Naive thymus-derived CD4-positive, alpha-beta T cell (primary cell): ENCODE measurements around the gene KCNJ2. TPM values are rescaled to one million over a fixed set of nuclear protein-coding genes. Genes with fewer than 3 reads are reported as not detected.
A peak's percentile ranks its signal among the peaks of the same experiment; 100 is the strongest.

ENCODE experiments used
- ATAC-seq: fragments of 150-1000 bp; cut with Tn5 transposase; 2 replicates; pipeline ENCODE4 v1.10.0; 2021; ENCODE audit warnings: mild to moderate bottlenecking, moderate library complexity
- CTCF ChIA-PET: fragments of 350-600 bp; sonication (Branson Sonifier 250); formaldehyde crosslinking; loops from one replicate; lab custom pipeline; 2021; ENCODE audit warnings: antibody characterized with exemption; lab: Charles Lee
- POLR2A ChIA-PET: fragments of 350-600 bp; sonication (Branson Sonifier 250); formaldehyde crosslinking; loops from one replicate; lab custom pipeline; 2021; ENCODE audit warnings: antibody characterized with exemption, inconsistent platforms; lab: Charles Lee
- DNase-seq, 9 donors: peaks; one replicate each; pipeline versions ENCODE4 v3.0.0 to v3.0.0-alpha.2; 2020 to 2022; ENCODE audit warnings: mixed read lengths in 1 of 9
- H3K27ac ChIP-seq: one replicate; pipeline ENCODE4 v1.7.0; 2013; ENCODE audit warnings: mild to moderate bottlenecking, low read depth, low read length, moderate library complexity
- H3K27me3 ChIP-seq, 2 donors: one replicate each; pipeline ENCODE4 v1.7.0; 2013; ENCODE audit warnings: low read length in 2 of 2, mild to moderate bottlenecking in 2 of 2, moderate library complexity in 2 of 2; ENCODE audit not compliant: control insufficient read depth in 2 of 2, insufficient read depth in 2 of 2
- H3K36me3 ChIP-seq, 3 experiments: 1 replicate in 2 of 3; 2 replicates in 1 of 3; pipeline ENCODE4 v1.7.0; 2013; ENCODE audit warnings: low read length in 3 of 3, mild to moderate bottlenecking in 3 of 3, moderate library complexity in 1 of 3; ENCODE audit not compliant: insufficient read depth in 3 of 3, control insufficient read depth in 2 of 3
- H3K4me1 ChIP-seq, 2 donors: one replicate each; pipeline ENCODE4 v1.7.0; 2013; ENCODE audit warnings: low read length in 2 of 2, mild to moderate bottlenecking in 2 of 2, moderate library complexity in 1 of 2; ENCODE audit not compliant: control insufficient read depth in 2 of 2, insufficient read depth in 2 of 2
- H3K4me3 ChIP-seq: 2 replicates; pipeline ENCODE4 v1.7.0; 2013; ENCODE audit warnings: mild to moderate bottlenecking, low read length
- H3K9me3 ChIP-seq, 3 experiments: 1 replicate in 2 of 3; 2 replicates in 1 of 3; pipeline ENCODE4 v1.7.0; 2013; ENCODE audit warnings: low read length in 3 of 3; ENCODE audit not compliant: control insufficient read depth in 2 of 3
- H3K27ac Mint-ChIP-seq, 9 donors: one replicate each; pipeline ENCODE4 v1.8.0; 2020 to 2022; ENCODE audit warnings: mixed read lengths in 9 of 9, mild to moderate bottlenecking in 8 of 9, moderate library complexity in 5 of 9, inconsistent platforms in 2 of 9
- H3K27me3 Mint-ChIP-seq, 5 donors: one replicate each; pipeline ENCODE4 v1.8.0; 2021 to 2022; ENCODE audit warnings: mixed read lengths in 5 of 5, mild to moderate bottlenecking in 1 of 5
- H3K36me3 Mint-ChIP-seq, 5 donors: one replicate each; pipeline ENCODE4 v1.8.0; 2020 to 2022; ENCODE audit warnings: mixed read lengths in 5 of 5, mild to moderate bottlenecking in 3 of 5, inconsistent platforms in 1 of 5
- H3K4me1 Mint-ChIP-seq, 7 donors: one replicate each; pipeline ENCODE4 v1.8.0; 2020 to 2022; ENCODE audit warnings: mixed read lengths in 7 of 7, mild to moderate bottlenecking in 3 of 7, inconsistent platforms in 1 of 7
- H3K4me3 Mint-ChIP-seq, 10 donors: one replicate each; pipeline ENCODE4 v1.8.0; 2020 to 2022; ENCODE audit warnings: mild to moderate bottlenecking in 10 of 10, mixed read lengths in 10 of 10, moderate library complexity in 6 of 10, inconsistent platforms in 2 of 10
- H3K9me3 Mint-ChIP-seq, 11 donors: one replicate each; pipeline ENCODE4 v1.8.0; 2020 to 2022; ENCODE audit warnings: mixed read lengths in 11 of 11, mild to moderate bottlenecking in 4 of 11, inconsistent platforms in 1 of 11, moderate library complexity in 1 of 11
- intact Hi-C, 2 donors: fragments of 100-400 bp; cut with micrococcal nuclease; formaldehyde crosslinking; loops; one replicate each; pipeline ENCODE4 v1.15.1; 2023
- polyA plus RNA-seq, 2 donors: library from polyadenylated mRNA; unstranded; fragments of 300-500 nt; fragmentation: Illumina TruSeq; gene quantifications; one replicate each; pipeline ENCODE4 v1.2.3, GENCODE V29; 2021
- total RNA-seq, 6 experiments: library from RNA in 5 of 6; stranded (reverse) in 5 of 6; gene quantifications; 1 replicate in 5 of 6; 2 replicates in 1 of 6; pipeline ENCODE4 v1.2.3 and lab custom pipeline; 2021 to 2026

Gene KCNJ2
- total and polyA plus RNA-seq, 7 experiments from 2014 or later = 0.05 to 1.5 (median 0.21) TPM; not detected in 3

- peak overlapping the region; percentile 55 to 84 (median 74) for H3K4me3 Mint-ChIP-seq
- ATAC-seq = peak; percentile 21
- ChIA-PET POLR2A (no interaction called here), CTCF (no interaction called here)
- H3K27me3 Mint-ChIP-seq = peaks cover 63 to 75% (median 69%) of the 10 kb centered on the region in 5 donors
- intact Hi-C loops = no loop called here
- peaks cover 0 to 3% (median 0%) of the 10 kb centered on the region in 11 donors for H3K9me3 Mint-ChIP-seq
- Histone ChIP-seq H3K4me3 (no peak overlapping the region), H3K4me1 (no peaks in the 10 kb centered on the region), H3K27ac (no peak overlapping the region), H3K9me3 (no peaks in the 10 kb centered on the region), H3K27me3 (peaks cover 3 to 6% of the 10 kb centered on the region in 2 donors), H3K36me3 (no peaks in the 10 kb centered on the region)
- peak in 1 of 9 donors; percentile 21 for DNase-seq
- no peaks in the 10 kb centered on the region for H3K36me3 Mint-ChIP-seq
- H3K4me1 Mint-ChIP-seq = peaks cover 5 to 24% (median 17%) of the 10 kb centered on the region in 7 donors
- no peak overlapping the region for H3K27ac Mint-ChIP-seq
These were observed 1.0 kb upstream of the KCNJ2 start for GRCh38 chr17:70168044-70168976.

- no peaks in the 10 kb centered on the region for H3K4me1 ChIP-seq
- intact Hi-C loops = no loop called here
- DNase-seq = no peak
These were observed 621 bp downstream of the KCNJ2 start for GRCh38 chr17:70169709-70170597.

GRCh38 chr17:70171159-70171558 is 1.8 kb downstream of the KCNJ2 start:
- intact Hi-C loops = no loop called here
- Mint-ChIP-seq H3K36me3 (no peaks in the 10 kb centered on the region), H3K4me3 (no peak overlapping the region), H3K4me1 (peaks cover 5 to 24% (median 17%) of the 10 kb centered on the region in 7 donors), H3K27ac (no peak overlapping the region), H3K27me3 (peaks cover 58 to 68% (median 63%) of the 10 kb centered on the region in 5 donors), H3K9me3 (peaks cover 0 to 2% (median 0%) of the 10 kb centered on the region in 11 donors)
- no peaks in the 10 kb centered on the region for H3K36me3 ChIP-seq
- H3K4me1 ChIP-seq = no peaks in the 10 kb centered on the region
- DNase-seq = no peak
- ATAC-seq = no peak
- ChIA-PET CTCF (interaction anchor here (0.6 kb wide), 1 partner anchor 9 kb away, joined by 3 read pairs; no protein-coding TSS in a partner anchor), POLR2A (no interaction called here)
- peaks cover 3 to 6% of the 10 kb centered on the region in 2 donors for H3K27me3 ChIP-seq
- H3K27ac ChIP-seq = no peak overlapping the region
- H3K9me3 ChIP-seq = no peaks in the 10 kb centered on the region
- no peak overlapping the region for H3K4me3 ChIP-seq

More at GRCh38 chr17:70169709-70170597, 621 bp downstream of the KCNJ2 start:
- Histone ChIP-seq H3K27me3 (peaks cover 3 to 6% of the 10 kb centered on the region in 2 donors), H3K4me3 (peak overlapping the region; percentile 7), H3K36me3 (no peaks in the 10 kb centered on the region), H3K9me3 (no peaks in the 10 kb centered on the region), H3K27ac (no peak overlapping the region)
- POLR2A ChIA-PET = no interaction called here
- Mint-ChIP-seq H3K36me3 (no peaks in the 10 kb centered on the region), H3K27me3 (peaks cover 64 to 72% (median 67%) of the 10 kb centered on the region in 5 donors), H3K4me3 (peak overlapping the region; percentile 38 to 84 (median 67)), H3K27ac (no peak overlapping the region), H3K9me3 (peaks cover 0 to 2% (median 0%) of the 10 kb centered on the region in 11 donors), H3K4me1 (peaks cover 5 to 24% (median 17%) of the 10 kb centered on the region in 7 donors)
- peak; percentile 3 for ATAC-seq
- CTCF ChIA-PET = no interaction called here

GRCh38 chr17:70172449-70172848 is 3.1 kb downstream of the KCNJ2 start:
- ATAC-seq (no peak), DNase-seq (no peak)
- no peak overlapping the region for H3K27ac Mint-ChIP-seq
- Histone ChIP-seq H3K9me3 (no peaks in the 10 kb centered on the region), H3K4me1 (no peaks in the 10 kb centered on the region), H3K36me3 (no peaks in the 10 kb centered on the region), H3K27ac (no peak overlapping the region), H3K27me3 (peaks cover 3 to 6% of the 10 kb centered on the region in 2 donors), H3K4me3 (no peak overlapping the region)
- no peak overlapping the region for H3K4me3 Mint-ChIP-seq
- H3K36me3 Mint-ChIP-seq = no peaks in the 10 kb centered on the region
- ChIA-PET POLR2A (no interaction called here), CTCF (no interaction called here)
- peaks cover 48 to 58% (median 53%) of the 10 kb centered on the region in 5 donors for H3K27me3 Mint-ChIP-seq
- peaks cover 5 to 24% (median 17%) of the 10 kb centered on the region in 7 donors for H3K4me1 Mint-ChIP-seq
- intact Hi-C loops = no loop called here
- peaks cover 0 to 2% (median 0%) of the 10 kb centered on the region in 11 donors for H3K9me3 Mint-ChIP-seq

GRCh38 chr17:70172923-70173322 is 3.6 kb downstream of the KCNJ2 start:
- POLR2A ChIA-PET = no interaction called here
- Histone ChIP-seq H3K4me3 (no peak overlapping the region), H3K9me3 (no peaks in the 10 kb centered on the region), H3K36me3 (no peaks in the 10 kb centered on the region), H3K4me1 (no peaks in the 10 kb centered on the region), H3K27me3 (peaks cover 3% of the 10 kb centered on the region in 2 donors), H3K27ac (no peak overlapping the region)
- peaks cover 0 to 2% (median 0%) of the 10 kb centered on the region in 11 donors for H3K9me3 Mint-ChIP-seq
- CTCF ChIA-PET = no interaction called here
- ATAC-seq (no peak), DNase-seq (no peak)
- H3K27ac Mint-ChIP-seq = no peak overlapping the region
- no peak overlapping the region for H3K4me3 Mint-ChIP-seq
- H3K36me3 Mint-ChIP-seq = no peaks in the 10 kb centered on the region
- H3K4me1 Mint-ChIP-seq = peaks cover 5 to 20% (median 14%) of the 10 kb centered on the region in 7 donors
- H3K27me3 Mint-ChIP-seq = peaks cover 43 to 54% (median 49%) of the 10 kb centered on the region in 5 donors
- intact Hi-C loops = no loop called here

- POLR2A ChIA-PET = no interaction called here
- peaks cover 5 to 13% (median 8%) of the 10 kb centered on the region in 7 donors for H3K4me1 Mint-ChIP-seq
- no peaks in the 10 kb centered on the region for H3K36me3 Mint-ChIP-seq
- no peak overlapping the region for H3K27ac Mint-ChIP-seq
- Histone ChIP-seq H3K4me3 (no peak overlapping the region), H3K36me3 (no peaks in the 10 kb centered on the region), H3K27ac (no peak overlapping the region), H3K27me3 (peaks cover 3% of the 10 kb centered on the region in 2 donors), H3K9me3 (no peaks in the 10 kb centered on the region), H3K4me1 (no peaks in the 10 kb centered on the region)
- no peak for ATAC-seq
- H3K4me3 Mint-ChIP-seq = no peak overlapping the region
- intact Hi-C loops = no loop called here
- H3K27me3 Mint-ChIP-seq = peaks cover 40 to 48% (median 46%) of the 10 kb centered on the region in 5 donors
- DNase-seq = no peak
- CTCF ChIA-PET = no interaction called here
- H3K9me3 Mint-ChIP-seq = peaks cover 0 to 3% (median 0%) of the 10 kb centered on the region in 11 donors
These were observed 4.3 kb downstream of the KCNJ2 start for GRCh38 chr17:70173681-70174080.
